WERI-Rb-1 (cell line): ENCODE measurements around the gene SEPTIN11.

ENCODE experiments used
- DNase-seq: peaks from one replicate; pipeline ENCODE4 v3.0.0-alpha.2; 2020
- H3K27ac ChIP-seq: fragments of 250-450 bp; sonication (Bioruptor Pico); 2 replicates; pipeline ENCODE4 v1.5.1; 2020; ENCODE audit warnings: mild to moderate bottlenecking, moderate library complexity
- H3K27me3 ChIP-seq: fragments of 250-450 bp; sonication (Bioruptor Pico); 2 replicates; pipeline ENCODE4 v1.5.1; 2021; ENCODE audit warnings: mild to moderate bottlenecking, low read depth, moderate library complexity; ENCODE audit not compliant: insufficient read depth, severe bottlenecking
- H3K36me3 ChIP-seq: fragments of 250-450 bp; sonication (Bioruptor Pico); 2 replicates; pipeline ENCODE4 v1.5.1; 2020; ENCODE audit warnings: mild to moderate bottlenecking, moderate library complexity
- H3K4me3 ChIP-seq: 2 replicates; pipeline ENCODE4 v1.5.1; 2011; ENCODE audit warnings: low read depth, mild to moderate bottlenecking, control low read depth, low read length
- H3K9me3 ChIP-seq: fragments of 250-450 bp; sonication (Bioruptor Pico); 2 replicates; pipeline ENCODE4 v1.5.1; 2021; ENCODE audit warnings: mild to moderate bottlenecking, moderate library complexity; ENCODE audit not compliant: severe bottlenecking
- TF ChIP-seq, protein P1 (sequence below): IDR thresholded peaks from 2 replicates; pipeline ENCODE4 v1.5.1; 2011; ENCODE audit warnings: low read depth, mild to moderate bottlenecking, control low read depth, inconsistent platforms, low read length

Gene SEPTIN11

DNA sequence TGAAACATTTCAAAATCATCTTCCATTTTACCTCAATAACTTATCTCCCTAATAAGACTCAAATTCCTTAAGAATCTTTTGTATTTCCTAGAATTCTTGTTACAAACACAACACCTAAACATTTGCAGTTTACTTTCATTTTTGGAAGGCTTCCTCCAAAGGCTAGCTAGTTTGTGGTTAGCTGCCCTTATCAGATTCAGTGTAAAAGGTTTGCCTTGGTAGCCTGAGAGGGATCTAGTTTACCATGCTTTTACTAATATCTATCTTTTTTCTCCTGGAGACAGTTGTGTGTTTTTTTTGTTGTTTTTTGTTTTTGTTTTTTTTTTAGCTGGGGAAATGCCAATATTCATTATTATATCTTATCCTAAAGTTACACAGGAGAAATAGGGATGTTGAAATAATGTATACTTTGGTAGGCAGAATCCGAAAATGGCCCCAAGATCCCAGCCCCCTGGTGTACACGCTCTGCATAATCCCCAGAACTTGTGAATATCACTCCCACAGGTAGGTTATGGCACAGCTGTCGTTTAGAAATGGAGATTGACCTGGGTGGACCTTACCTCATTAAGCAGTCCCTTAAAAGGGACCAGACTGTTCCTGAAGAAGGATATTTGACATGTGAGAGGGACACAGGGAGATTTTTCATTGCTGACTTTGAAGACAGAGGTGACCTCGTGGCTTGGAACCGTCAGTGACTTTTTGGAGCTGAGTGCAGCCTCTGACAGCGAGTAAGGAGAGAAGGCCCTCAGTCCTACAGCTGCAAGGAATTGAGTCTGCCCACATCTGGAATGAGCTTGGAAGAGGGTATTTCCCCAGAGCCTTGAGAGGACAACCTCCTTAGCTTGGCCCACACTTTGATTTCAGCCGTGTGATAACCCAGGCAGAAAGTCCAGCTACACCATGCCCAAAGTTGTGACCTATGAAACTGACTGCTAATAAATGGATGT is 33.4 kb downstream of the SEPTIN11 start:
- TF ChIP-seq, protein P1, sequence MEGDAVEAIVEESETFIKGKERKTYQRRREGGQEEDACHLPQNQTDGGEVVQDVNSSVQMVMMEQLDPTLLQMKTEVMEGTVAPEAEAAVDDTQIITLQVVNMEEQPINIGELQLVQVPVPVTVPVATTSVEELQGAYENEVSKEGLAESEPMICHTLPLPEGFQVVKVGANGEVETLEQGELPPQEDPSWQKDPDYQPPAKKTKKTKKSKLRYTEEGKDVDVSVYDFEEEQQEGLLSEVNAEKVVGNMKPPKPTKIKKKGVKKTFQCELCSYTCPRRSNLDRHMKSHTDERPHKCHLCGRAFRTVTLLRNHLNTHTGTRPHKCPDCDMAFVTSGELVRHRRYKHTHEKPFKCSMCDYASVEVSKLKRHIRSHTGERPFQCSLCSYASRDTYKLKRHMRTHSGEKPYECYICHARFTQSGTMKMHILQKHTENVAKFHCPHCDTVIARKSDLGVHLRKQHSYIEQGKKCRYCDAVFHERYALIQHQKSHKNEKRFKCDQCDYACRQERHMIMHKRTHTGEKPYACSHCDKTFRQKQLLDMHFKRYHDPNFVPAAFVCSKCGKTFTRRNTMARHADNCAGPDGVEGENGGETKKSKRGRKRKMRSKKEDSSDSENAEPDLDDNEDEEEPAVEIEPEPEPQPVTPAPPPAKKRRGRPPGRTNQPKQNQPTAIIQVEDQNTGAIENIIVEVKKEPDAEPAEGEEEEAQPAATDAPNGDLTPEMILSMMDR: no peak
- DNase-seq: no peak
- H3K4me3 ChIP-seq: no peak overlapping the region
- H3K36me3 ChIP-seq: no peaks in the 10 kb centered on the region
- no peaks in the 10 kb centered on the region for H3K27me3 ChIP-seq
- no peak overlapping the region for H3K27ac ChIP-seq
- H3K9me3 ChIP-seq: no peaks in the 10 kb centered on the region

DNA sequence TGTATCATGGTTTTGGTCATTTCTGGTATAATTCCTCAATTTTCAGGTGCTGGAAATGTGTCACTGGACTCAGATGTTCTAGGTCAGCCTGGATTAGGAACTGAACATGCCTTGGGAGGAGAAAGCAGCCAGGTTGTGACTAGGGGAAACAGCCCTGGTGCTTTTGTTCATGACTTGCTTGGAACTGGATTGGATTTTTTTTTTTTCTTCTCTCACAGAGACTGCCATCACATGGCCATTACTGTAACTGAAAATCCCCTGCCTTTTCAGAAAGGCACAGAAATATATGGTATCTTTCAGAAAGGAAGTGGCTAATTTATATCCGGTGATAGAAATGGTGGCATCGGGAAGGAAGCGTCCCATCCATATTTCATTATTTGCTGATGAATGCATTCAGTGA is 34.6 kb downstream of the SEPTIN11 start:
- DNase-seq: no peak
- Histone ChIP-seq H3K4me3 (no peak overlapping the region), H3K36me3 (no peaks in the 10 kb centered on the region), H3K9me3 (no peaks in the 10 kb centered on the region), H3K27ac (no peak overlapping the region), H3K27me3 (no peaks in the 10 kb centered on the region)
- TF ChIP-seq, protein P1: no peak

DNA sequence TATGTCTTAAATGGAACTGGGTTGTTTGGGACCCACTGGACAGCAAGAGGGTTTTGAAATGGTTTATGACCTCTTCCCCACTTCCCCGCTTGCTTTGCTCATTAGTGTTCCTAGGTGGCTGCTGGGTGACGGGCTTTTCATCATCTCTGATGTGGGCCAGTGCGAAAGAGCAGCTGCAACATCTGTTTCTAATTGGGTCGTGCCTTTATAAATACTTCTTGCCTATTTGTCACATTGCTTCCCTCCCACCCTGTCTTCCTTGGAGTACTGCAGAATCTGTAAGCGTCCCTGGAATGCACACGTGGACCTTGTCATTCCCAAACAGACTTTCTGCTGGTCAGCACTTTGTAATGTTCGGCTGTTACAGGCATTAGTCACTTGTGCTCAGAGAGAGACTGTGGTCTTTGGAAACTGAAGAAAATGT is 35.2 kb downstream of the SEPTIN11 start:
- Histone ChIP-seq H3K4me3 (no peak overlapping the region), H3K27ac (no peak overlapping the region), H3K9me3 (no peaks in the 10 kb centered on the region), H3K27me3 (no peaks in the 10 kb centered on the region), H3K36me3 (no peaks in the 10 kb centered on the region)
- TF ChIP-seq, protein P1: no peak
- DNase-seq: no peak

DNA sequence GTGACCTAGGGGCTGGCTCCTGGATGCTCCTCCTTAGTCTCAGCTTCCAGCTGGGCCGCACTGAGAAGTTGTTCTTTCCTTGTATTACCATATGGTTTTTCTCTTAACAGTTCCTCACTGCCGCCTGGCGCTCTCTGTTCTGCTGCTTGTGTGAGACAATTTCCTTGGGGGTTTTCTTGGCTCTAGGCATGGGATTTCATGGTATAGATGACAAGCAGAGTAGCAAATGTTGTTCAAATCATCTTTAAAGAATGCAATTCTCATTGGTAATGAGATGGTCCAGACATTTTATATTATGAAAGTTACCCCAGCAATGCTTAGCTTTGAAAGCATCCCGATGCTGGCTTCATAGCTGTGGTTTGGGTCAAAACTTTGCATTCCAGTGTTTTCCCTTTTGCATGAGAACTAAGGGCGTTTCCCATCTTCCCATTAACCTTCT is 37.6 kb downstream of the SEPTIN11 start:
- TF ChIP-seq, protein P1: no peak
- DNase-seq: no peak
- no peaks in the 10 kb centered on the region for H3K9me3 ChIP-seq
- no peak overlapping the region for H3K4me3 ChIP-seq
- no peaks in the 10 kb centered on the region for H3K36me3 ChIP-seq
- no peak overlapping the region for H3K27ac ChIP-seq
- no peaks in the 10 kb centered on the region for H3K27me3 ChIP-seq

DNA sequence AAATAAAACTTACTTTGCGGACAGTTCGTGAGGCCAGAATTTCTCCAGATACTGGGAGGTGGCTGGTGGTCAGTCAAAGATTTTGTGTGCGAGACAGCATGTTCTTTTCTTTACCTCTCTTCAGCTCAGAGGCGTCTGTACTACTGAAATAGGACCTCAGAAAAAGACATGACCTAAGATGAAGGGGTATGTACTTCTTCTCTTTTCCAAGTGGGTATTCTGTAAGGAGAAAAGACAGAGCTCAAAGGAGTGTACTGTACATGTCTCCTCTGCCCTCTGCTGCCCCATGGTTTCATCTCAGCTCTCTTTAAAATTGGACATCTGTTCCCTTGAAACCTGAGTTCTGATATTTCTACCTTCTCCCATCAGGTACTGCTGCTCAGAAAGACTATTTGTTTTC is 38.1 kb downstream of the SEPTIN11 start:
- H3K27ac ChIP-seq: no peak overlapping the region
- H3K36me3 ChIP-seq: no peaks in the 10 kb centered on the region
- no peak overlapping the region for H3K4me3 ChIP-seq
- H3K27me3 ChIP-seq: no peaks in the 10 kb centered on the region
- H3K9me3 ChIP-seq: no peaks in the 10 kb centered on the region
- no peak for DNase-seq
- TF ChIP-seq, protein P1: no peak
